ENCODE data around the gene KSR2. TPM values are rescaled to one million over a fixed set of nuclear protein-coding genes. Genes with fewer than 3 reads are reported as not detected.

The KSR2 gene
- total and polyA plus RNA-seq, 9 donors, result under 0.01 to 0.15 (median 0.08) TPM; not detected in 4

- H3K9me3 ChIP-seq, result no peaks in the 10 kb centered on the region
- H3K4me3 ChIP-seq, result no peak overlapping the region
- no peaks in the 10 kb centered on the region for H3K27me3 ChIP-seq
- no peaks in the 10 kb centered on the region for H3K36me3 ChIP-seq
- TF ChIP-seq CTCF (IDR thresholded peaks at IDR 0.05) (no peak), POLR2A (IDR thresholded peaks at IDR 0.05) (no peak), EP300 (IDR thresholded peaks at IDR 0.05) (no peak)
- H3K4me1 ChIP-seq (ENCODE audit: insufficient read depth), result no peaks in the 10 kb centered on the region
- WGBS, 3 donors, result 91 to 94% (median 92%) methylated on average over 1 of the region's 1 CpG
- H3K27ac ChIP-seq, result no peak overlapping the region
- no peak for DNase-seq
- intact Hi-C loops (cut with DNase I), result no loop called here
These were observed 225.0 kb downstream of the KSR2 start for GRCh38 chr12:117743761-117744160.

GRCh38 chr12:117742721-117743120 lies 226.1 kb downstream of the KSR2 start:
- Histone ChIP-seq H3K27me3 (no peaks in the 10 kb centered on the region), H3K9me3 (no peaks in the 10 kb centered on the region), H3K4me1 (ENCODE audit: insufficient read depth) (no peaks in the 10 kb centered on the region), H3K36me3 (no peaks in the 10 kb centered on the region), H3K4me3 (no peak overlapping the region), H3K27ac (no peak overlapping the region)
- TF ChIP-seq EP300 (IDR thresholded peaks at IDR 0.05), result no peak
- TF ChIP-seq CTCF (IDR thresholded peaks at IDR 0.05), result no peak
- TF ChIP-seq POLR2A (IDR thresholded peaks at IDR 0.05), result no peak
- DNase-seq, result no peak
- WGBS, 3 donors, result 74 to 80% (median 76%) methylated on average over 4 of the region's 4 CpGs
- intact Hi-C loops (cut with DNase I), result no loop called here

- 50 to 63% (median 51%) methylated on average over 6 of the region's 6 CpGs for WGBS, 3 donors
- H3K36me3 ChIP-seq, result no peaks in the 10 kb centered on the region
- TF ChIP-seq CTCF (IDR thresholded peaks at IDR 0.05) (no peak), POLR2A (IDR thresholded peaks at IDR 0.05) (no peak), EP300 (IDR thresholded peaks at IDR 0.05) (no peak)
- no peaks in the 10 kb centered on the region for H3K27me3 ChIP-seq
- H3K27ac ChIP-seq, result no peak overlapping the region
- no peaks in the 10 kb centered on the region for H3K4me1 ChIP-seq (ENCODE audit: insufficient read depth)
- intact Hi-C loops (cut with DNase I), result no loop called here
- DNase-seq, result no peak
- no peak overlapping the region for H3K4me3 ChIP-seq
- no peaks in the 10 kb centered on the region for H3K9me3 ChIP-seq
These were observed 230.6 kb downstream of the KSR2 start for GRCh38 chr12:117738233-117738632.

GRCh38 chr12:117733549-117733805 lies 235.3 kb downstream of the KSR2 start:
- Histone ChIP-seq H3K4me1 (ENCODE audit: insufficient read depth) (no peaks in the 10 kb centered on the region), H3K9me3 (no peaks in the 10 kb centered on the region), H3K27ac (no peak overlapping the region), H3K36me3 (no peaks in the 10 kb centered on the region), H3K4me3 (no peak overlapping the region), H3K27me3 (no peaks in the 10 kb centered on the region)
- DNase-seq, result no peak
- WGBS, 3 donors, result 71 to 93% (median 86%) methylated on average over 1 of the region's 1 CpG
- TF ChIP-seq EP300 (IDR thresholded peaks at IDR 0.05), result no peak
- TF ChIP-seq POLR2A (IDR thresholded peaks at IDR 0.05), result no peak
- TF ChIP-seq CTCF (IDR thresholded peaks at IDR 0.05), result no peak
- intact Hi-C loops (cut with DNase I), result no loop called here

Data from ovary (tissue), 9 donors.